Kasumi-1 (cell line): Measurements from ENCODE around the gene NTRK2.
A peak's percentile ranks its signal among the peaks of the same experiment; 100 is the strongest.

Source experiments
- DNase-seq, 2 experiments: peaks; one replicate each; lab custom pipeline; 2025; lab: John Stamatoyannopoulos, UW

NTRK2 gene

DNA sequence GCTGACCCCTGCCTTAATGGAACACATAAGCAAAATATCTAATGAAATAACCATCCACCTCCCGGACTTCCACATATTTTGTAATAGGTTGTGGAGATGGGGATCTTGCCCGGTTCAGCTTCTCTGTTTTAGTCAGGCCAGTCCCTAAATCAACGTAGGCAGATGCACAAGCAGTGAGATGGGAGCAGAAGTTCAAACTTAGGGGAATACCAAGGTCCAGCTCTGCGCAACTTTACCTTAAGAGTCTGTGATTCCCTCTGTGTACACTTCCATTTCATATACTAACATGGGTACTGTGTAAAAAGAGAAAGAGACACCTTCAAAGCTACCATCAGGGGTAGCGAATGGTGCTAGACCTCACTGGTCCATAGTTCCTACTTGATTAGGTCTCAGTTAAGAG, 110.9 kb downstream of the NTRK2 start:
- no peak for DNase-seq

DNA sequence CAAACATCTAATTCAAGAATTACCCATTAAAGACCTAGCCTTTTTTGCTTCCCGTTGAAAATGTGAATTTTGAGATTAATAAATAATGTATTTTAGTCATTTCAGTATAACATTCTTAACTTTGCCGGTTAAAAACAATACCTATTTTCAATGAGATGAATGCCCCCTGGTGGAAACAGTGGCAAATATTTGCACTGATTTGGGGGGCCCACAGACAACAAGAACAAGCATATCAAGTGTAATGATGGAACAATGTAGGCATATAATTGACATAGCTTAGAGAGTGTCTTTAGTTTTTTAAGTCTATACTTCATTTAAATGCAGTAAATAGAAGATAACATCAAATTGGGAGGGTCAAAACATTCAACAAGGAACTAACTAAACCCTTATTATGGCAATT, 111.9 kb downstream of the NTRK2 start:
- DNase-seq, result peak in 1 of 2 experiments; percentile 22

DNA sequence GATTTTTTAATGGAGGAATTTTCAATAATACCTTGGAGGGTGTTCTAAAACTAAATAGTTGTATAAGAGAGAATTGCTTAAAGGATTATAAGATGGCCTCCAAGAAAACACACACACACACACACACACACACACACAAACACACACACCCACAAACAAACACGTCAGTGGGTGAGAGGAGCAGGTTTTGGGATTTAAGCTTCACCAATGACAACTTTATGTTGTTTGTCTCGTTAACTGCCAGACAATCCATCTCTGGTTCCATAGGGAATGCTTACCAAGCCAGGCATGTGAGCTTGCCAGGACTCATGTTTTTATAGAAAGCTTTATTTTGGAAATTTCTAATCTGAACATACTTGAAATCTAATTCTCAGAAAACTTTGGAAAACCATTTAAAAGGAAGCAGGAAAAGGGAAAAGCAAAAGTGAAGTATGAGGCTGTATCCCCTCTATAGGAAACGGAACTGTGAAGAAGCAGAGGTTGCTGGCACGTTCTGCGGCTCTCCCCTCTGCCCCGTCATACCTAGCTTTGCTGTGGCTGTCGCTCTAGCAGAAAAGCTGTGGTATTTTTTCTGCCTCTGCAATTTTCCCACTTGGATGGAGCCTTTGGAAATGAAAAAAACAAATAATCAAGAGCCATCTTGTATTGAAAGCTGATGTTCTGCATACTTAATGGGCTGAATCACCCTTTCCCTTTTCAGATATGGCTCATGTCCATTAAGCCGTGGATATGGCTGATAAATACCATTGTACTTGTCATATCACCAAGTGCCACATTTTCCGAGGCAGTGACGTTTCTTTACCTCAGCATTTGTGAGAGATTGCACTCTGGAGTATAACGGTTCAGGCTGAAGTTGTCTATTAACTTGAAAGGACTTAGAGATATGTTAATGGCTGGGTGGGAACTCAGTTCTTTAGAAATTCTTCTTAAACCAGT, 112.7 kb downstream of the NTRK2 start:
- no peak for DNase-seq

DNA sequence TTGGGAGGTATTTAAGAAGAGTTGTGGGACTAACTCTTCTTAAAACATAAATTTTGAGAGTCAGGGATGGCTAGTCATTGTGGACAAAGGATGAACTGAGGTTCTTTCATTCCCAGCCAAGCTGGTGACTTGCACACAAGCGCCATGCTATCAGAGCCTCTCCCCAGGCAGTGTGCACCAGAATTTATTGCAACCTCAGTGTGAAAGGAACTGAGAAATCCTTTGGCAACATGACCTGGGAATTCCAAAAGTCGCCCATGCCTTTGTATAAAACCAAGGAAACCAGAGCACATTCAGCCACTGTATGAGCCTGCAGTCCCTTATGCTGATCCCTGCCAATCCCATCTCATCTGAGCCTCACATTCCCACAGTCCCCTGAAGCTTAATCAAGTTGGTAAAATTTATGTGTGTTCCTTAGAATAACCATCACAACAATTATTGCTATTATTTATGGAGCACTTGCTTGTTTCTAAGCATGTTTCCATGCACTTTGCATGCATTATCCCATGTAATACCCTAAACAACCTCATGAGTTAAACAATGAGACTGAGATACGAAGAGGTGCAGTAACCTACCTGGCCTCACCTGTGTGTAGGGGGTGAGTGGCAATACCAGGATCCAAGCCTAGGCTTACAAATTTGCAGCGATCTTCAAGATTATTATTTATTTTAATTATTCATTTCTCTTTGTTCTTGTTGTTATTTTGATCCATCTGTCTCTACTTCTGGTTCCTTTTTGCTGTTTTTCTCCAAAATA, 116.4 kb downstream of the NTRK2 start:
- DNase-seq, result no peak

DNA sequence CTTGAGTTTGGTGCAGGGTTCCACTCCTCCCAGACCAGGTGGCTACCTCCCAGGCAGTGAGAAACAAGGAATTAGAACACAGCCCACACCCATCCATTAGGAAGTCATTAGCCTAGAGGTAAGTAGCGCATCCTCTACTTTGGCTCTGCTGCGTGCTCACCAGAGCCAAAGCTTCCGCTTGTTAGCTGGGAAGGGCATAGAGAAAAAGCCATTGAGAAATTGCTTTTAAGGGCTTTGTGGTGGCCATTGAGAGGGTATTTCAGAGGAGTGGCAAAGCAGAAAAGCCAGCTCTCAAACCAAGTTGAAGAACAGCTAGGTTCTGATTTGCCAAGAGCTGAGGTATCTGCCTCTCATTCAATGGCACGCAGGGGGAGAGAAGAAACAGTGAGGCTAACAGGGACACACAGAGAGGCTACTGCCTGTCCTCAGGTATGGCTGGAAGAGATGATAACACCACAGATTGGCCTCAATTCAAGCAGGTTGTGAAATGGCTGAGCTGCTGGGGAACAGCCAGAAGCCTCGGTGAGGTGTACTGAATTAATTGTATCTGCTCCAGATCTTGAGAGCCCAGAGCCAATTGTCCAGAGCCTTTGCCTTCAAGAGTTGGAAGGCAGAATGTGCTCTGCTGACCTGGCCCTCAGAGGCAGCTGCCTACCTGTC, 119.4 kb downstream of the NTRK2 start:
- DNase-seq, result no peak

DNA sequence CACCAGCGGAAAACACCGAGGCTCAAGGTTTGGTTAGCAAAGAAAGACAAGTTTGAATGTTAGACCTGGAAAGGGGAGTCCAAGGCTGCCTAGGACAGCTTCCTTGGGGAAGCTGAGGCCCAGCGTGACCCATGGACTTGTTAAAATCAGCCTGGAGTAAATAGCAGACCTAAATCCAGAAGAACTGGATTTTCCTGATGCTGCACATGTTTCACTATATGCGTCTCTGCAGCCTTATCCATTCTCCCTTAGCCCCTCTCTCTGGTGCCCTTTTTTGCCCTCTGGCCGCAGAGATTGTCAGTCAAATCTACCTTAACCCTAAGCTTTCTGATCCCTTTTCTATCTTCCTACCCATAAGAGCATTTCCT, 119.9 kb downstream of the NTRK2 start:
- DNase-seq, result no peak

DNA sequence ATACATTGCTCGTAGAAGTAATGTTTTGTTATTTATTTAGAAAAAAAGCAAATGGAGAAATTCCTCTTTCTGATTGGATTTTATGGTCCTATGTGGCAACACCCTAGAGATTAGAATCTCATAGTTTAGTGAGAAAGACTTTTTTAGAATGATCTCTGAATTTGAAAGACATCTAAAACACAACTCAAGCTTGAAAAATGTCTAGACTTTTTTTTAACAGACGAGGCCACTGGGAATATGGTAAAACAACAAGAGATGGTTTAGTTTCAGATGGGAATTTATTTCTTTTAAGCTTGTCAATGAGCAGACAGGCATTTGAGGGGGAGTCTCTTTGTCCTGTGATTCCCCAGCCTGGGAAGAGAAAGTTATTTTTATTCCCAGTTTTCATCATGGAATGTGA, 122.1 kb downstream of the NTRK2 start:
- DNase-seq, result no peak

DNA sequence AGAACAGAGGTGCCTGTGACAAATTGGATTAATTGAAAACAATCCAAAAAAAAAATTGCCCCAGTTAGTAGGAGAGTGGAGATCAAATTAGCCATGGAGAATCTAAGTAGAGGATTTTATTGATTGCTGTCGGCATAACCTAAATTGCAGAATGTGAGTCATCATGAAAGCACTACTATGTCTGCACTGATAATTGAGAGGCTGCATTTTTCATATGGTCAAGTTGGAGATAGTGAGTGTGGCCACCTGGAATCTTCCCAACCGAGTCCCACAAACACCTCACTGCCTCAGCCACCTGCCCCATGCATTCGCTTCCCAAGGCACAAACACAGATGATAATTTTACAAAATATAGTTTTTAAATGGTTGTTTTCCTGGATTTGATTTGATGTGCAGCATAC, 123.7 kb downstream of the NTRK2 start:
- no peak for DNase-seq

DNA sequence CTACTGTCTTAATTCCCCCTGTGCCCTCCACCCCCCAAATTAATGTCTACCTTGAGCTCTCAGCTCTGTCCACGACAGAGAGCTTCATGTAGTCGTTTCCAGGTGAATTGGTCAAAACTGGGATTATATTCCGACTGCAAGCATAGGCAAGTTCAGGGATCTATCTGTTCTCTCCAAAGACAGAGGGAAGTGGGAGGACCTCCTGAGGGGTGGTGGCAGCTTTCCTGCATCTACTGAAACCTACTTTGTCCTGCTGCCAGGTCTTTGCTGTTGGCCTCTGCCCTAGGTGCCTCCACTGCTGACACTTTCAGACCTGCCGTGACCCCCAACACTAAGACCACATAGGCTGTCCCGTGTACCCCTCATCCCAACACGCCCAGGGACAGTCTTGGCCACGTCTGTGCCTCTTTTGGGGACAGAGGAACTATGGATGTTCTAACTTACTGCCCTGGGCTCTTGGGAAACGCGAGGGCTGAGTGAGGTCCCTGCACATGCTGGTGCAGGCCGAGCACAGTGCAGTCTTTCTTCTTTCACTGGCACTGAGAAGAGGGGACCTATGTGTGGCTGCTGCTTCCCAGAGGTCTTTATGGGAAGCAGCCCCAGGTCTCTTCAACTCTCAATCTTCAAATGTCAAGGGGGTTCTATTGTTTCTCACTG, 125.6 kb downstream of the NTRK2 start:
- no peak for DNase-seq

DNA sequence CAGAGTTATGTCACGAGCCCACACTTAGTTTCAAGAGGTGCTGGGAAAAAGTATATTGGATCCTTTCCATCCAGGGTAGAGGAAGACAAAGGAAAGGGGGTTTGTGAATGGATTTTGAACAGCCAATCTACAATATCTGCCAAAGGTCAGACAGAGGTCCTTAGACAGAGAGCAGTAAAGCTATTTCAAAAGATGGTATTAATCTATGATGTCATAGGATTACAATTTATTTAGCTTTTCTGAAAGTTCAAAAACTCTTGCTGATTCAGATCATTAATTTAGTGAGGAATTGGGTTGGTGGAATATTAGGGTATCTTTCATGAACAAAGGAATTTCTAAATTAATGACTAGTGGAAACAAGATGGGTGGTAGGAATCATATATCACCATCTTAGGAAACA, 126.9 kb downstream of the NTRK2 start:
- no peak for DNase-seq

DNA sequence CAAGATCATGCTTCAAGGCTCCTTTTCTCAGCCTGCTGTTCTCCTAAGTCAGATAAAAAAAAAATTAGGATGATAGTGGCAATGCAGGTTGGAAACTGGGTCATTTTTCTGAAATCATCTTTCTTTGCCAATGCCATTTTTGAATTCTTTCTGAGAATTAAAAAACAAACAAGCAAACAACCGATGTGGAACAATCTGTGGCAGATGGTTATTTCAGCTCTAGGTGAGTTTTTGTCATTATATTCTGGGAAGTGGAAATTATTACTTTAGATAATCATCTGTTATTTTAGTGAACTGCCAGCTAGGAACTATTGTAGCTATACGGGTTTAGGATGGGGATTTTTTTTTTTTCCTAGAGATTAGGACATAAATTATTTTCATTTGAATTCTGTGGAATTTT, 129.7 kb downstream of the NTRK2 start:
- no peak for DNase-seq

DNA sequence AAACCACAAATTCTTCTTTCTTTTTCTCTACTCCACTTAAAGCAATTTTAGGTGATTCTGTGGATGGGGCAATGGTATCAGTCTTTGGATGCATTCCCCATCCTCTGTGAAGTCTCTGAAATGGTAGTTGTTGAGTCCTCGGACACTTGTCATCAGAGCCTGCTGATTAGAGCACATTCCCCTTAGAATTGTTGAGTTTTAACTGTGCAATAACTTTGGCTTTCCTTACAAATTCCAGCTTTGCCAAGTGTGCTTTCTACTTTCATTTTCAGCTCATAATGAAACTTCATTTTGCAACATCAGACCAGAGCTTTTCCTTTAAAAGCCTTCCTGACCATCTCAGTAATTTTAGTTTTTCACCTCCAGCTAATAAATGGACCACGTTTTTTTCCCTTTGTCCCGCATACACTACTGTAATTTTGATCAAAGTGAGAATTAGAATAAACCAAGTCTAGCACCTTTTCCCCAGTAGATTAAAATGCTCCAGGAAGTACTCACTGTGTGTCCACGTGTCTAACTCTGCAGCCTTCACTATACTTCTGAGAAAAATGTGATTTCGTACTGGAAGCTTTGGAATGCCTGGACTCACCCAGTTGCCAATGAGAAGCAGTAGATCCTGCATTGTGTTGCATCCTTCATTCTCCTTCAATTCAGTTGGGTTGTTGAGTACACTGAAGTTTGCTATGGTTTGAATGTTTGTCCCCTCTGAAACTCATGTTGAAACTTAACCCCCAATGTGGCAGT, 135.6 kb downstream of the NTRK2 start:
- DNase-seq, result no peak

DNA sequence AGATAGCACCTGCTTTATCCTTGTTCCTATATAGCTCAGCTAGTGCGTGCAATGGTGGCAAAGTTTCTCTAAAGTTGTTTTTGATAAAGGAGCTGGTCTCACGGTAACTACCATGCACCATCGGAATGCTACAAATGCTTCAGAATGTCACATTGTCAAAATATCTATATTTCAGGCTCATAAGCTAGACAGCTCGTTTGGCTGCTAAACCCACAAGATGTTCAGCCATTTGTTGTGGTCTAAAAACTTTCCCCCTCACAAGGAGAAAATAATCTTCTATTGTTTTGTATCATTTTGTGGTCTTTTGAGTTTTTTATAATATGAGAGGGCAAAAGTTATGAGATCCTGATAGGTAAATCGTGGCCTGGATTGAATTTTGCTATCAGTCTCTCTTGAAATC, 137.9 kb downstream of the NTRK2 start:
- no peak for DNase-seq

DNA sequence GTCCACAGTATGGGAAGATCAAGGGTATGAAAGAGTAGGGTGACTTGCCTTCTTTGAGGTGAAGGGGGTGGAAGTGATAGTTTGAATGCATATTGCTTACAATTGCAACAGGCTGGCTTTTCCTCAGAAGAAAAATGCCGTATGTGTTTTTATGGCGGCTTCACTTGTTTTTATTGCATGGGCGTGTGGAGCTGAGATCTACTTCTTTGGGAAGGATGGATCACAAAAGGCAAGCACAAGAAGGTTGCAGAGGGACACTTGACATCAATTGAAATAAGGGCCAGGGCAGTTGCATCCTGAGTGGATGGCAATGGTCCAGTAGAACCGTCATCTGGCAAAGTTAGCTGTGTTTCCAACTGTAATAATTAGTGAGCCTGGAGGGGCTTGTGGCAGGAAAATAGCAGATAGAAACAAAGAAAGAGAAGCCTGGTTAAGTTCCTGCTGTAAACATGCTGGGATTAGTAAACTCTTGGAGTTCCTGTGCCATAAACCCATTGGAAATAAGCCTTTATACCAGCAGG, 138.4 kb downstream of the NTRK2 start:
- DNase-seq, result no peak

DNA sequence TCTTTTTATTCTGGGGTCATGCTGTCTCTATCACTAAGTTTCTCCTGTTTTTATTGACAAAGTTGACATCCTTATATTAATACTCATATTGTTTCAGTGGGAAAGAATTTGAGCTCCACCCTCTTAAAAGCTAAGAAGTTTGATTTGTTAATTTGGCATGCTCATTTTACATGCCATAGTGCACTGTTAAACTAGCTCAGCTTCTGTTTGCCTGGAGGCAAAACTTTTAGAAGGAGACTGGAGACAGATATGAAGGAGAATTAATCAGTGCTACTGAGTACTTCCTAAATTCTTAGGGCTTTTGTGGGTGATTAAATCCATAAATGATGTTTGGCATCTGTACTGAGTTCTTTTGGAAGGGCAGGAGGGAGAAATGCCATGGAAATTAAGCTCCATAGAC, 138.9 kb downstream of the NTRK2 start:
- DNase-seq, result no peak

DNA sequence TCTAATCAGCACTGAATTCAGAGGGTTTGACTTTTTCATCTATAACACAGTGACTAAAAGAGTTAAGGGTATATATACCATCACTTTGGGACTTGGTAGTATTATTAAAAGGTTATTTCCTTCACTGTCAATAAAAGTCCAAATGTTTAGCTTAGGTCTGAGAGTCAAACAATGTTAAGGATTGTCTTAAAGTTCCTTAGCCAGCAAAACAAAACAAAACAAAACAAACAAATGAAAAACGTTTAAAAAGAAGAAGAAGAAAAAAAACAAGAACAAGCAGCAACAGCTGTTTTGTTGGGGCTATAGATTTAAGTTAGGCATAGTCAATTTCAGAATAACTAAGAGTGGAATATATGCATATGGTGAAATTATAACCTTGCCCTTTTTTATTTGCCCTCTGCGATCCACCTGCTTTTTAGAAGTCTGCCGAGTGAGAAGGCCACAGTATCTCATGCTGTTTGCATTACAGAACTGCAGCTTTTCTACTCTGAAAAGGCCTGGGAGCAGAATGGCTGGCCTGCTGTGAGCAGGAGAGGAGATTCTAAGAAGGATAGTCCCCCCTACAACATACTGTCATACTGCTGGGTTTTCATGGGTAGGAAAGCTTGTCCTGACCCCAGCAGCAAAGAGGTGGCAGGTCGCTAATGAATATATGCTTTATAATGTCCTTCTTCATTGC, 141.7 kb downstream of the NTRK2 start:
- DNase-seq, result no peak

DNA sequence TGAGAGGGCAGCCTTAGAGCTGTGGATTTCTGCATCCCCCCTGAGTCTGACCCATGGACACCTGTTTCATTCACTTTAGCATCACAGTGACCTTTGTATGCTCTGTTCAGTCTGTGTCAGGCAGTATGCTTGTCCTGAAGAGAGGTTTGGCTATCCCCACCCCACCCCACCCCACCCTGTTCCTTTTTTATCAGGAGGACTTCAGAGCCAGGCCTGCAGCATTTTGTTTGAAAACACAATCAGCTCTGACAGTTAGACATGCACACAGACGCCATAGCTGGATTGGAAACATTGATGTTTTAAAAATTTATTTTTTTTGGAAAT, 142.2 kb downstream of the NTRK2 start:
- no peak for DNase-seq

DNA sequence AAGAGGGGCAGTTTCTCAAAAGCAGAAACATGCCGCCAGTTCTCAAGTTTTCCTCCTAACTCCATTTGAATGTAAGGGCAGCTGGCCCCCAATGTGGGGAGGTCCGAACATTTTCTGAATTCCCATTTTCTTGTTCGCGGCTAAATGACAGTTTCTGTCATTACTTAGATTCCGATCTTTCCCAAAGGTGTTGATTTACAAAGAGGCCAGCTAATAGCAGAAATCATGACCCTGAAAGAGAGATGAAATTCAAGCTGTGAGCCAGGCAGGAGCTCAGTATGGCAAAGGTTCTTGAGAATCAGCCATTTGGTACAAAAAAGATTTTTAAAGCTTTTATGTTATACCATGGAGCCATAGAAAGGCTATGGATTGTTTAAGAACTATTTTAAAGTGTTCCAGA, 142.8 kb downstream of the NTRK2 start:
- no peak for DNase-seq

DNA sequence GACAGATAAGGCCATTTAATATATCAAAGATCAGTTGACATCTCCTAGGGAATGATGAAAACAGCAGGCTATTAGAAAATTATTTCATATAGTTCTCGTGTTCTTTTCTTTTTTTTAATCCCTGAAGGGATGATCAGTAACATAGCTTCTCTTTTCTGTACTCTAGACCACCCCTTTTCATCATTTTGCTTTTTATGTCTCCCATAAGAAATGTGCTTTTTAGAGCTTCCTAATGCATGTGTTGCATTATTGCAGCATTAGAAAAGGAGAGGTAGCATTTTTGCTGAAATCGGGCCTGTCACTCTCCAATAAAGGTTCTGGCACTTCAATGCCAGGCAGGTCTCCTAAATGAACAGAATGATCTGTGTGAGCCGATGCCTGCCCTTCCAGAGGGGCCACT, 143.3 kb downstream of the NTRK2 start:
- DNase-seq, result no peak

DNA sequence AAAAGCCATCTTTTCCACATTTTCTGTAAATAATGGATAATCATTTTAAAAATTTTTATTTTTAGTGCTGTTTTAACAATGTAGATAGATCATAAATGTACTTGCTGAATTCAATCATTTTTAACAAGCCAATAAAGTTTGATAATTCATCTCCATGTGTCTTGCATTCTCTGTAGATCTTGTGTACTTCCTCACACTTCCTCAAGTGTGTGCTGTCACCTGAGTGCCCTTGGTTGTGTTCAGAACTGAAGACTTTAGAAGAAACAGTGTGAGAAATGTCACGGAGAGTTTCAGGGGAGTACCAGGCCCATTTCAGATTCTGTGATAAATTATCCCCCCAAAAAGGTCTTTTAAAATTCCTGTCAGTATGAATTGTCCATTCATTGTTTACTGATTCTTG, 146.0 kb downstream of the NTRK2 start:
- no peak for DNase-seq

DNA sequence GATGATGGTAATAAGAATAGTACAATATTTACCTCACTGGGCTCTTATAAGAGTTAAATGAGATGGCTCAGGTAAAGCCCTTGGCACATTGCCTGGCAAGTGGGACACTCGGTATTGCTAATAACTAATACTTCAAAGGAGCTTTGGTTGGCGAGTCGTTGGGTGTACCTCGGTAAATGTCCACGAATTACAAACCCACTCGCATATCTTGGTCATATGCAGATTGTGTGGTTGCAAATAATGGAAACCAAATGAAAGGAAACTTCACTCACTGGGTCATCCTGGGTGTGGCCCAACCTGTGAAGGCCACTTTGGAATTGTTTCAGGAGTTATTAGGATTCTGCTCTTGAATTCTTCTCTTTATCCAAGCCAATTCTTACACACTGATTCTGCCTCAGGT, 147.5 kb downstream of the NTRK2 start:
- no peak for DNase-seq
